ENCODE data around the gene ADTRP.
"Not testable (repeated sequence)": the region's sequence is repeated elsewhere in the genome, so short reads cannot be mapped to it uniquely, and the experiment has no call there.

The ADTRP gene

GRCh38 chr6:11692451-11693376 is 85.9 kb downstream of the ADTRP start:
- no peak for DNase-seq (ENCODE audit: low read depth)

- no peak for DNase-seq (ENCODE audit: low read depth)
Observed at GRCh38 chr6:11689847-11690246, 88.8 kb downstream of the ADTRP start.

- DNase-seq (ENCODE audit: low read depth), result not testable (repeated sequence)
Observed at GRCh38 chr6:11689400-11689799, 89.2 kb downstream of the ADTRP start.

- no peak for DNase-seq (ENCODE audit: low read depth)
Observed at GRCh38 chr6:11688425-11688709, 90.2 kb downstream of the ADTRP start.

- DNase-seq (ENCODE audit: low read depth), result no peak
Observed at GRCh38 chr6:11685481-11686093, 93.0 kb downstream of the ADTRP start.

GRCh38 chr6:11684901-11685480 is 93.6 kb downstream of the ADTRP start:
- DNase-seq (ENCODE audit: low read depth), result no peak

GRCh38 chr6:11683871-11684270 is 94.7 kb downstream of the ADTRP start:
- DNase-seq (ENCODE audit: low read depth), result no peak

GRCh38 chr6:11682561-11682975 is 96.0 kb downstream of the ADTRP start:
- DNase-seq (ENCODE audit: low read depth), result no peak

GRCh38 chr6:11681770-11682169 is 96.8 kb downstream of the ADTRP start:
- no peak for DNase-seq (ENCODE audit: low read depth)

- DNase-seq (ENCODE audit: low read depth), result no peak
Observed at GRCh38 chr6:11681357-11681756, 97.2 kb downstream of the ADTRP start.

GRCh38 chr6:11680479-11680878 is 98.1 kb downstream of the ADTRP start:
- DNase-seq (ENCODE audit: low read depth), result not testable (repeated sequence)

GRCh38 chr6:11679099-11679498 is 99.5 kb downstream of the ADTRP start:
- no peak for DNase-seq (ENCODE audit: low read depth)

GRCh38 chr6:11675601-11676000 is 103.0 kb downstream of the ADTRP start:
- DNase-seq (ENCODE audit: low read depth), result no peak

- no peak for DNase-seq (ENCODE audit: low read depth)
Observed at GRCh38 chr6:11672669-11673068, 105.9 kb downstream of the ADTRP start.

GRCh38 chr6:11672256-11672655 is 106.3 kb downstream of the ADTRP start:
- DNase-seq (ENCODE audit: low read depth), result no peak

- DNase-seq (ENCODE audit: low read depth), result no peak
Observed at GRCh38 chr6:11669696-11670095, 108.9 kb downstream of the ADTRP start.

GRCh38 chr6:11668455-11668854 is 110.1 kb downstream of the ADTRP start:
- DNase-seq (ENCODE audit: low read depth), result no peak

- DNase-seq (ENCODE audit: low read depth), result no peak
Observed at GRCh38 chr6:11667876-11668275, 110.7 kb downstream of the ADTRP start.

GRCh38 chr6:11665604-11666326 is 112.8 kb downstream of the ADTRP start:
- DNase-seq (ENCODE audit: low read depth), result no peak

Measured in activated T-cell treated with anti-CD3 and anti-CD28 coated beads for 24 hours (primary cell).